NCI-H226 (cell line): ENCODE data around the gene LASP1NB.
"Not testable (repeated sequence)": the region's sequence is repeated elsewhere in the genome, so short reads cannot be mapped to it uniquely, and the experiment has no call there.

ENCODE experiments used
- DNase-seq: peaks from one replicate; pipeline ENCODE4 v3.0.0-alpha.2; 2015

Gene LASP1NB

DNA sequence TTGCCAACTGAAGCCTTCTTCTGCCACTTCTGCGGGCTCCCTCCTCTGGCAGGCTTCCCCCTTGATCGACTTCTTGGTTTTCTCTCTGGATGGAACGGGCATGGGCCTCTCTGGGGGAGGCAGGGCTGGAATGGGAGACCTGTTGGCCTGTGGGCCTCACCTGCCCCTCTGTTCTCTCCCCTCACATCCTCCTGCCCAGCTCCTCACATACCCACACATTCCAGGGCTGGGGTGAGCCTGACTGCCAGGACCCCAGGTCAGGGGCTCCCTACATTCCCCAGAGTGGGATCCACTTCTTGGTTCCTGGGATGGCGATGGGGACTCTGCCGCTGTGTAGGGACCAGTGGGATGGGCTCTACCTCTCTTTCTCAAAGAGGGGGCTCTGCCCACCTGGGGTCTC is 6.5 kb upstream of the LASP1NB start:
- no peak for DNase-seq

DNA sequence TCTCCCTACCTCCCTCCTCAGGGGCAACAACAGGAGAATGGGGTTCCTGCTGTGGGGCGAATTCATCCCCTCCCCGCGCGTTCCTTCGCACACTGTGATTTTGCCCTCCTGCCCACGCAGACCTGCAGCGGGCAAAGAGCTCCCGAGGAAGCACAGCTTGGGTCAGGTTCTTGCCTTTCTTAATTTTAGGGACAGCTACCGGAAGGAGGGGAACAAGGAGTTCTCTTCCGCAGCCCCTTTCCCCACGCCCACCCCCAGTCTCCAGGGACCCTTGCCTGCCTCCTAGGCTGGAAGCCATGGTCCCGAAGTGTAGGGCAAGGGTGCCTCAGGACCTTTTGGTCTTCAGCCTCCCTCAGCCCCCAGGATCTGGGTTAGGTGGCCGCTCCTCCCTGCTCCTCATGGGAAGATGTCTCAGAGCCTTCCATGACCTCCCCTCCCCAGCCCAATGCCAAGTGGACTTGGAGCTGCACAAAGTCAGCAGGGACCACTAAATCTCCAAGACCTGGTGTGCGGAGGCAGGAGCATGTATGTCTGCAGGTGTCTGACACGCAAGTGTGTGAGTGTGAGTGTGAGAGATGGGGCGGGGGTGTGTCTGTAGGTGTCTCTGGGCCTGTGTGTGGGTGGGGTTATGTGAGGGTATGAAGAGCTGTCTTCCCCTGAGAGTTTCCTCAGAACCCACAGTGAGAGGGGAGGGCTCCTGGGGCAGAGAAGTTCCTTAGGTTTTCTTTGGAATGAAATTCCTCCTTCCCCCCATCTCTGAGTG is 5.9 kb upstream of the LASP1NB start:
- DNase-seq = no peak

DNA sequence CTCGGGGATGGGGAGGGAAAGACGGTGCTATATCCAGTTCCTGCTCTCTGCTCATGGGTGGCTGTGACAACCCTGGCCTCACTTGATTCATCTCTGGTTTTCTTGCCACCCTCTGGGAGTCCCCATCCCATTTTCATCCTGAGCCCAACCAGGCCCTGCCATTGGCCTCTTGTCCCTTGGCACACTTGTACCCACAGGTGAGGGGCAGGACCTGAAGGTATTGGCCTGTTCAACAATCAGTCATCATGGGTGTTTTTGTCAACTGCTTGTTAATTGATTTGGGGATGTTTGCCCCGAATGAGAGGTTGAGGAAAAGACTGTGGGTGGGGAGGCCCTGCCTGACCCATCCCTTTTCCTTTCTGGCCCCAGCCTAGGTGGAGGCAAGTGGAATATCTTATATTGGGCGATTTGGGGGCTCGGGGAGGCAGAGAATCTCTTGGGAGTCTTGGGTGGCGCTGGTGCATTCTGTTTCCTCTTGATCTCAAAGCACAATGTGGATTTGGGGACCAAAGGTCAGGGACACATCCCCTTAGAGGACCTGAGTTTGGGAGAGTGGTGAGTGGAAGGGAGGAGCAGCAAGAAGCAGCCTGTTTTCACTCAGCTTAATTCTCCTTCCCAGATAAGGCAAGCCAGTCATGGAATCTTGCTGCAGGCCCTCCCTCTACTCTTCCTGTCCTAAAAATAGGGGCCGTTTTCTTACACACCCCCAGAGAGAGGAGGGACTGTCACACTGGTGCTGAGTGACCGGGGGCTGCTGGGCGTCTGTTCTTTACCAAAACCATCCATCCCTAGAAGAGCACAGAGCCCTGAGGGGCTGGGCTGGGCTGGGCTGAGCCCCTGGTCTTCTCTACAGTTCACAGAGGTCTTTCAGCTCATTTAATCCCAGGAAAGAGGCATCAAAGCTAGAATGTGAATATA is 4.8 kb upstream of the LASP1NB start:
- DNase-seq = no peak

DNA sequence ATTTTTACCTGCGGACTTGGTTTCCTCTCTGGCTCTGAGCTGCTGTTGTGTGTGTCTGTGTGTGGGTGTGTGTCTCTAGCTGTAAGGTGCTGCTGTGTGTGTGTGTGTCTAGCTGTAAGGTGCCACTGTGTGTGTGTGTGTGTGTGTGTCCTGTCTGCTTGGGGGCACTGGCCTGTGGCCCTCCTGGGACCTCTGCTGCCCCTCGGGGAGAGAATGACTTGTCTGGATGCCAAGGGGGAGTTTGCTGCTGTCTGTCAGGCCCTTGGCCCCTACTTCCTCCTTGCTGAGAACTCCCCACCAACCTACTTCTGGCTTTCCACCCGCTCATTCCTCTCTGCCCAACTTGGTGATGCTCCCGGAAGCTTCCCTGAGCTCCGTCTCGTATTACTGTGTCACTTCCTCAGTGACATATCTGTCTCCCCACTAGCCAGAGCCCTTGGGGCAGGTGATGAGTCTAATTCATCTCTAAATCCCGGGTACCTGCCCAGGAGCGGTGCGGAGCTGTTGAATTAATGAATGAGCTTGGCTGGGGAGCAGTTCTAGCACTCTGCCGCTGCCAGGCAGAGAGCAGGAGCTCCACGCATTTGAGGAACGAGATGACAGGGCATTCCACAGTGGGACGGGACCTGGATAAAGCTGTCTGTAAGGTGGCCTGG is 3.5 kb upstream of the LASP1NB start:
- DNase-seq = no peak

DNA sequence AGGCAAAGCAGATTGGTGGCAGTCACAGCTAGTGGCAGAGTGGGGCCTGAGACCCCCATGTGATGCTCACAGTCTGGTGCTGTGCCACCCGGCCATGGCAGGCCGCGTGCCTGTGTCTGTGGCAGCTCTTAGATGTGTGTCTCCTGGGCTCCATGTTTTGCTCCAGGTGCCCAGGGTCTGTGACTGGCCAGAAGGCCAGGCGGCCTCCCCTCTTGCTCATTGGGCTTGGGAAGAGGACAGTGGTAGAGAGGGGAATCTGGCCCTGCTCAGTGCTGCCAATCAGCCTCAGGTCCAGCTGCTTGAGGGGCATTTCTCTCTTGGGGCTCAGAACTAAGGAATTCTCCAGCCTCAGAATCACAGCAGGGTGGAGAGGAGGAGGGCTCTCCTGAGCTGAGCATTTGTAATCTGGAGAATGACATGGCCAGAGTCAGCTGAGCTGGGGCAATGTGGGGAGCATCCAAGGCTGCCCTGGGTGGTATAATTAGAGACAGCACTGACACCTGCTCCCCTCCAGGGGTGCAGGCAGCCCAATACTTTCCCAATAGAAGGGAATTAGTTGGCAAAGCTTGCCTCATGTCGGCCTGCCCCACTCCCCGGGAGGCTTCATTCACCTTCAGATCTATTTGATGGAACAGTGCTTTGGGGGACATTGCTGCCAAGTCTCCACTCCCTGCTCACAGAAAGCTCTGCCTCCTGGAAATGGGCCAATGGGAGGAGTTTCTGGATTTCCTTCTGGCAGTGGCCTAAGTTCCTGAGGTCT is 2.7 kb upstream of the LASP1NB start:
- DNase-seq = peak; percentile 55

DNA sequence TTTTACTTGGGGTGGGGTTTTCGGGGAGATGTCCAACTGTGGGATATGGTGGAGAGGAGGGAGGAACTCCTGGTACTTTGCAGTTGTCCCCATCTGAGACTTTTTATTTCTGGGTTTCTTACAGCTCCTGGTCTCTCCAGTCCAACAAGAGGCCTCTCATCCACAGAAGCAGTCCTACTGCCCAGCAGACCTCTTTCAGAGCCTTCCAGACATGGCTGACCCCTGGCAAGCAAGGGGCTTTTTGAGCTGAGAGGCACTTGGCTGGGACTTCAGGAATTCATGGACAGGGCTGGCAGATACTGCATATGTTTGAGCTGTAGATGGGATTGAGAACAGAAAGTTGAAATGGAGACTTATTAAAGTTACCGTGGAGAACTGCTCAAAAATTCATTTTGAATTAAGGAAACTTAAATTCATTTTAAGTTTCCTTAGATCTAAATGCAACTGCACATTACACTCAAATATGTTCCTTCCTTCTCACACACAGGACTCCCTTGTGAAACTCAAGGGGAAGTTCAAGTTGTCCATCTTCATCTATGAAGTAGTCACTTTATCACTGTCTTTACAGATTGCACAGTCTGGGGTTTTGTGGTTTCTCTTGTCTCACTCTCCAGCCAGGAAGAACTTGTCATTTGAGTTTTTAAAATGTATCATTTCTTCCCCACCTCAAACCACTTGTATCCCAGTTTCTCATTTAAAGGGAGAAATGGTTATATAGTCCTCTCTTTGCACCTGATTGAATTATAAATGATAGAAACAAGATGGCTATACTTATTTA is 1.1 kb downstream of the LASP1NB start:
- DNase-seq = peak; percentile 34

DNA sequence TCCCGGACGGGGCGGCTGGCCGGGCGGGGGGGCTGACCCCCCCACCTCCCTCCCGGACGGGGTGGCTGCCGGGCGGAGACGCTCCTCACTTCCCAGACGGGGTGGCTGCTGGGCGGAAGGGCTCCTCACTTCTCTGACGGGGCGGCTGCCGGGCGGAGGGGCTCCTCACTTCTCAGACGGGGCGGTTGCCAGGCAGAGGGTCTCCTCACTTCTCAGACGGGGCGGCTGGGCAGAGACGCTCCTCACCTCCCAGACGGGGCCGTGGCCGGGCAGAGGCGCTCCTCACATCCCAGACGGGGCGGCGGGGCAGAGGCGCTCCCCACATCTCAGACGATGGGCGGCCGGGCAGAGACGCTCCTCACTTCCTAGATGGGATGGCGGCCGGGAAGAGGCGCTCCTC is 5.4 kb downstream of the LASP1NB start:
- DNase-seq = not testable (repeated sequence)

DNA sequence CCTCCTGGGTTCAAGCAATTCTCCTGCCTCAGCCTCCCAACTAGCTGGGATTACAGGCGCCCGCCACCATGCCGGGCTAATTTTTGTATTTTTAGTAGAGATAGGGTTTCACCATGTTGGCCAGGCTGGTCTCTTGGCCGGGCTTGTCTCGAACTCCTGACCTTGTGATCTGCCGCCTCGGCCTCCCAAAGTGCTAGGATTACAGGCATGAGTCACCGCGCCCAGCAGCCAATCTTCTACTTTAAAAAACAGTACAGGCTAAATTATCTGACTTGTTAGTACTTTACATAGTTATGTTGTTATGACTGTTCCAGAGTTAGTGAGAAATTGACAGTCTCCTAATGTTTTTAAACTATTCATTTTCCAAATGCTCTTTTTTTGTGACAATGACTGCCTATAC is 8.5 kb downstream of the LASP1NB start:
- DNase-seq = not testable (repeated sequence)

DNA sequence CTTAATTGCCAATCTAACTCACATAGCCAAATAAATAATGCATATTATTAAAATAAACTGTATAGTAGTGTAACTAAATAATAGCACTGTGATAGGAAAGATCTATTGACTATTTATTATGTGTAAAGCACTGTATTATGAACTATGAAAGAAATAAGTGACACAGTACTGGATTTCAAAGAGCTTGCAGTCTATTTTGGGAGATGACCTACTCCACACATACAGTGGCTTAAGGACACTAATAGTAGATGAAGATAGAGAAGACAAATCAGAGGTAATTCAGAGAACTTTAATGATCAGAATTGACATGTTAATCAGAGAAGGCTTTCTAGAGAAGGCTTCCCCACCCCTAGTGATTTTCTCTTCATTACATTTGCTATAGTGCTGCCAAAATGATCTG is 14.6 kb downstream of the LASP1NB start:
- no peak for DNase-seq

DNA sequence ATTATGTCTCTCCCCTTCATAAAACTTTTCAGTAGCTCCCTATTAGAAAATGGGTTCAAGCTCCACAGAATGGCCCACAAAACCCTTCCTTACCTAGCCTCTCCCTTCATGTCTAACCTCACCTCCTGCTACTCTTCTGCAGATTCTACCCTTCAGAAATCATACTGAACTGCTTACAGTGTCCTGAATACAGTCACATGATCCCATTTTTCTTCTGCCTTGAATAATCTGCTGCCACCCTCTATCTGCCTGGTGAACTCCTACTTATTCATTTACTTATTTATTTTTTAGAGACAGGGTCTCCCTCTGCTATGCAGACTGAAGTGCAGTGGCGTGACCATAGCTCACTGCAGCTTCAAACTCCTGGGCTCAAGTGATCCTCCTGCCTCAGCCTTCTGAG is 15.0 kb downstream of the LASP1NB start:
- DNase-seq = no peak

DNA sequence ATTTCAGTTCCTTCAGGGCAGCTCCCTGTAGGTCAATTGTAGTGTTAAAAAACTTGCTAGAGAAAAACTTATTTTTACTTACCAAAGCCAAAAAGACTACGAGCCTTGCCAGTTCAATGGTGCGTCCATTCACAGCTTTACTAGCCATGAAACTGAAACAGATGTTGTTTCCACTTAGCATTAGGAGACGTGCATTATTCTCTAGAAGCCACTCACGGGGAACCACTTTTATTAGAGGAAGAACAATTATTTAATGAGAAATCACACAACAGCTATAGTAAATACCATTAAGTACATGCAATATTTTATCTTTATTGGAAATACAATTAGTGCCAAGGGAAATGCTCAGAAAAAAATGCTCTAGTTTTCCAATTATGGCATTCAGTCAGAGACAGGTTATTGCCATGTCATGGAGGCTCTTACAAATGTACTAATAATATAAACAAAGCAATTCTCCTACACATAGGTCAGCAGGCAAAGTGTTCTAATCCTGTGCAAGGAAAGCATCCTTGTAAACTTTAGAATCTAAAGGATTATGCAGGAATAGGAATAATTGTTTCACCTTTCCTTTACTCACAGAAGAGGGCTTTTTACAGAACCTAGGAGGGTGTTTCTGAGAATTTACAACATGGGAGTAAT is 17.4 kb downstream of the LASP1NB start:
- DNase-seq = no peak

DNA sequence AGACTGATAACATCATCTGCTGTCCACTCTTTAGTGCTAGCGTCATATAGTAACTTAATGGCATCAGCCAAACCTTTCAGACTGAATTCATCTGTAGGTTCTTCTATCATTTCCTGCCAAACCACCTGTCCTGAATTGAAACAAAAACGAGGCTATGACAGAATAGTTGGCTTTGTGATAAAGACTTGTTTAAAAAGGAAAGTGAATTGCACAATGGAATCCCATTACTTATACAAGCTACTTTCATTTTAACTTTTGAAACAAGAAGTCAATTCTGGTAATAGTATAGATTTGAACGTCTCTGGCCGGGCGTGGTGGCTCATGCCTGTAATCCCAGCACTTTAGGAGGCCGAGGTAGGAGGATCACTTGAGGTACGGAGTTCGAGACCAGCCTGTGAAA is 18.2 kb downstream of the LASP1NB start:
- no peak for DNase-seq

DNA sequence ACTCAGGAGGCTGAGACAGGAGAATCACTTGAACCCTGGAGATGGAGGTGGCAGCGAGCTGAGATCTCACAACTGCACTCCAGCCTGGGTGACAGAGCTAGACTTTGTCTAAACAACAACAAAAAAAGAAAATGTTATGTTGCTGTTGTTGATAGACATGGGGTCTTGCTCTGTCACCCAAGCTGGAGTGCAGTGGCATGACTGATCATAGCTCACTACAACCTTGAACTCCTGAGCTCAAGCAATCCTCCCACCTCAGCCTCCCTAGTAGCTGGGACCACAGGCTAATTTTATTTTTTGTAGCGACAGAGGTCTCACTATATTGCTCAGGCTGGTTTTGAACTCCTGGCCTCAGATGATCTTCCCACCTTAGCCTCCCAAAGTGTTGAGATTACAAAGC is 21.8 kb downstream of the LASP1NB start:
- no peak for DNase-seq

DNA sequence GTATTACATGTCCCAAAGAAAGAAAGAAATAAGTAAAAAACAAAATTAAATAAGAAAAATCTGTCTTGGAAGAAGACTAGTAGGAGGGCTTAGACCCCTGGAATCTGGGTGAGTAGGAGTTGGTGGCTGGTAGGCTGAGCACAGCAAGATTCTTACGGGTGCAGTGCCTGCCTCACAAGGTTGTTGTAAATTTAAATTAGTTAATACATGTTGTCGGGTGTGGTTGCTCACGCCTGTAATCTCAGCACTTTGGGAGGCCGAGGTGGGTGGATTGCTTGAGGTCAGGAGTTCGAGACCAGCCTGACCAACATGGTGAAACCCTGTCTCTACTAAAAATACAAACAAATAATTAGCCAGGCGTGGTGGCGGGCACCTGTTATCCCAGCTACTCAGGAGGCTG is 28.4 kb downstream of the LASP1NB start:
- not testable (repeated sequence) for DNase-seq

DNA sequence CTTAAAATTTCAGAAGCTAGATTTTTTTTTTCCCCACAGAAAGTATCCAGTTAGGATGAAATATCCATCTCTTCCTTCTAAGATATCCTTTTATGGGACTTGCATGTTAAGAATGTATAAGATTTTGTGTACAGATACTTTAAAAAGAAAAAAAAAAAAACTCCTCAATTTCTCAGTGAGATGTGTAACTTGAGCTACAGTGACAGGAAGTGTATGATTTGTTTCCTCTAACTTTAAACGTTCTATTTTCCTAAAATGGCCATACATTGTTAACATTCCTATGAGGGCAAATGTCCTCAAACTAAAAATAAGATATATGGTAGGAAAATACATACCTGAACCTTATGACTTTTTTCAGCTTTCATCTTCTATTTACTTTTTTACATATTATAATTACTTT is 32.9 kb downstream of the LASP1NB start:
- no peak for DNase-seq

DNA sequence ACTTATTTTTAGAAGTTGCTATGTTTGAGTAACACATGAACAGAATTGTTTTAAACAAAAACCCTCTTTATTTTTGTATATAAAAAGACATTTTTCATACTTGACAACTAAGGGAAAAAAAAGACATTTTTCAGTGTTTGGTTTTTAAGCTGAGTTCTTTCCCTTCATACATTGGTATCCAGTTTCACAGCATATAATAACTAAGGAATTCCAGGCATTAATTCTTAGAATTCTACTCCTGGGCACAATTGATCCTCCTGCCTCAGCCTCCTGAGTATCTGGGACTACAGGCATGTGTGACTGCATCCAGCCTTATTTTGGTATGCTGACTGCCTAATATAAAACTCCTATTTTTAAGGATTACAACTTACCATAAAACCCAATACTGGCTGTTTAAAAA is 33.3 kb downstream of the LASP1NB start:
- peak; percentile 4 for DNase-seq

DNA sequence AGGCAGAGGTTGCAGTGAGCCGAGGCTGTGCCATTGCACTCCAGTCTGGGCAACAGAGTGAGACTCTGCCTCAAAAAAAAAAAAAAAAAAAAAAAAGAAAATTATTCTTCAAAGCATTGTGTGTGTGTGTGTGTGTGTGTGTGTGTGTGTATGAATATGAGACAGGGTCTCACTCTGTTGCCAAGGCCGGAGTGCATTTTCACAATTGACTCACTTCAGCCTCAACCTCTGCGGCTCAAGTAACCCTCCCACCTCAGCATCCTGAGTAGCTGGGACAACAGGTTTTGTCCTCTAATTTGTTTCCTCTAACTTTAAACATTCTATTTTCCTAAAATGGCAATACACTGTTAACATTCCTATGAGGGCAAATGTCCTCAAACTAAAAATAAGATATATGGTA is 34.1 kb downstream of the LASP1NB start:
- no peak for DNase-seq

DNA sequence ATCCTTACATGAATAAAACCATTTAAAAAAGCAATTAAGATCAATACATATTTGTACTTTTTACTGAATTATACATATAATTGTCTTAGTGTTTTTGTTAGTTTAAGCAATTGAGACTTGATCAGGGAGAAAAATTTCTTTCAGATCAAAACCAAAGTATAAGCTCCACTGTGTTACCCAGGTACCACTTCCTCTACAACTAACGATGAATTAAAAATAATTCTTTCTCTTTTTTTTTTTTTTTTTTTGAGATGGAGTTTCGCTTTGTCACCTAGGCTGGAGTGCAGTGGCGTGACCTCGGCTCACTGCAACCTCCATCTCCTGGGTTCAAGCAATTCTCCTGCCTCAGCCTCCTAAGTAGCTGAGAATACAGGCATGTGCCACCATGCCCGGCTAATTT is 35.0 kb downstream of the LASP1NB start:
- no peak for DNase-seq

DNA sequence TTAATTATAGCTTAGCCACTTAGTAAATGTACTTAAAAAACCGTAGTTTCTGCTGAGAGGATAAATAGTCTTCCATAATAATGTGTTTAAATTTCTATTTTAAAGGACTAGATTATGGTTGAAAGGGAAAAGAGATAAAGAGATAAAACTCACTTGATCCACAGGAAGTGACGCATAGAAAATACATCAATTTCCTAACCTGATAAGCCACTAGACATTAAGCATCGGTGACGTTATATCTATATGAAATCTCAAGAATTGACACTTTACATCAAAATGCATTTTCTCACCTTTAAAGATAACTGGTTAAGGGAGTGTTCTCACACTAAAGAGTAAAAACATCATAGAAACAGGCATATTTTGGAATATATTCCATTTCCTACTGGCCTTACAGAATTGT is 36.0 kb downstream of the LASP1NB start:
- no peak for DNase-seq

DNA sequence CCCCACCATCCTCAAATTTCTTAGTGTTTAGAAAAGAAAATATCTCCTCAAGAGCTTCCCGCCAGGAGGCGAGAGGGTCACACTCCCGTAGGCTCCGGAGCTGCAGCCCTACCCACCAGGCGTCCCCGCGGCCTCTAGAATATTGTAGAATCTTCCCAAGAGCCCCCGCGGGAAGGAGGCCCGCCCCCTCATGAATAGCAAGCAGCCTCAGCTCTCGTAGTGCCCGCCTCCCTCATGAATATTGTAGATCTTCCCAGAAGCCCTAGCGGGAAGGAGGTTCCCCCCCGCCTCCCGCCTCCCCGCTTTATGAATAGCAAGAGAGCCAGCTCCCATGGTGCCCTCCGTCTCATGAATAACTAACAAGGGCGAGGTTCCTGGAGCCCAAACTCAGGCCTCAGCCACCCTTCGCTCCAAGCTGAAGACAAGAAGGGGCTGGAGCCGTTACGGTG is 41.9 kb downstream of the LASP1NB start, which contains the start of gene FBXO47:
TSS of gene FBXO47 (minus strand) at position 114 of the 449 bp plus-strand sequence. CDS start 4,378 bp downstream, outside the sequence.
- DNase-seq = no peak

DNA sequence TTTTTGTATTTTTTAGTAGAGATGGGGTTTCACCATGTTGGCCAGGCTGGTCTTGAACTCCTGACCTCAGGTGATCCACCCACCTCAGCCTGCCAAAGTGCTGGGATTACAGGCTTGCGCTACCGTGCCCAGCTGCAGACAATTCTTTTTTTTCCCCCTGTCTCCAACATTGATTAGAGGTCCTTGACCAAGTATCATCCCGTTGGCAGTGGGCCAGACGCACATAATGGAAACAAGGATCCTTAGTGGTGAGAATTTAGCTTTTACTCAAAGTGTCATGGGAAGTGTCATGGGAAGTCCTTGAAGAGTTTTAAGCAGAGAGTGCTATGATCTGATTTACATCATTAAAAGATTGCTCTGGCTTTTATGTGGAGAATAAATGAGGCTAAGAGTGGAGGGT is 43.9 kb downstream of the LASP1NB start:
- DNase-seq = no peak
